Skeletal muscle satellite cell (primary cell): ENCODE data around the gene ZFP92.
A peak's percentile ranks its signal among the peaks of the same experiment; 100 is the strongest.
"Not testable (repeated sequence)": the region's sequence is repeated elsewhere in the genome, so short reads cannot be mapped to it uniquely, and the experiment has no call there.

Experiments
- H3K27me3 ChIP-seq: 2 replicates; pipeline ENCODE4 v1.7.0; 2013; ENCODE audit warnings: low read length; ENCODE audit not compliant: control insufficient read depth, insufficient read depth
- H3K36me3 ChIP-seq: 2 replicates; pipeline ENCODE4 v1.7.0; 2013; ENCODE audit warnings: mild to moderate bottlenecking, control low read depth, low read length; ENCODE audit not compliant: insufficient read depth
- H3K4me1 ChIP-seq: 2 replicates; pipeline ENCODE4 v1.7.0; 2013; ENCODE audit warnings: low read length; ENCODE audit not compliant: control insufficient read depth, insufficient read depth
- H3K4me2 ChIP-seq: 2 replicates; pipeline ENCODE4 v1.7.0; 2013; ENCODE audit warnings: mild to moderate bottlenecking, low read length
- H3K4me3 ChIP-seq: 2 replicates; pipeline ENCODE4 v1.7.0; 2013; ENCODE audit warnings: low read length
- H3K9ac ChIP-seq: 2 replicates; pipeline ENCODE4 v1.7.0; 2013; ENCODE audit warnings: mild to moderate bottlenecking, low read depth, low read length, moderate library complexity
- H3K9me3 ChIP-seq: replicated peaks from 2 replicates; pipeline ENCODE4 v1.7.0; 2013; ENCODE audit warnings: mild to moderate bottlenecking, control low read depth, low read length

The ZFP92 gene

DNA sequence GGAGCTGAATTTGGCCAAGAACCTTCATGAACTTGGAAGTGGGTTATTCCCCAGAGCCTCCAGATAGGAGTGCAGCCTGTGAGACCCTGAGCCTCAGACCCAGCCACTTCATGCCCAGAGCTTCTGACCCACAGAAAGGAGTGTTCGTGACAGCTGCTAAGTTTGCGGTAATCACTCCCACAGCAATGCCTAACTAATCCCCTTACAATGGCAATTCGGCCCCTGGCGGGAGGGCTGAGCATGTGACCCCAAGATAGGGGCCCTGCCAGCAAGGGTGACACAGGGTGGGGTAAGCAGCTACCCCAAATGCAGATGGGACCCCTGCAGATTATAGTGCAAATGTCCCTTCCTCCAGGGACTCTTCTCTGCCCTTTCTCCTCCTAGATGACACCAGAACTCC is 32.7 kb upstream of the ZFP92 start:
- peaks cover 3% of the 10 kb centered on the region for H3K27me3 ChIP-seq
- no peaks in the 10 kb centered on the region for H3K9me3 ChIP-seq

GRCh38 chrX:153379508-153379907 is 31.8 kb upstream of the ZFP92 start:
- no peak overlapping the region for H3K4me3 ChIP-seq
- H3K9me3 ChIP-seq, result no peaks in the 10 kb centered on the region
- no peaks in the 10 kb centered on the region for H3K36me3 ChIP-seq
- H3K9ac ChIP-seq, result no peak overlapping the region
- no peak overlapping the region for H3K4me2 ChIP-seq
- H3K4me1 ChIP-seq, result peaks cover 3% of the 10 kb centered on the region
- H3K27me3 ChIP-seq, result no peaks in the 10 kb centered on the region

More for the DNA sequence above, 32.7 kb upstream of the ZFP92 start:
- H3K4me1 ChIP-seq, result peaks cover 3% of the 10 kb centered on the region
- no peak overlapping the region for H3K4me2 ChIP-seq
- H3K4me3 ChIP-seq, result no peak overlapping the region
- H3K9ac ChIP-seq, result no peak overlapping the region
- no peaks in the 10 kb centered on the region for H3K36me3 ChIP-seq

GRCh38 chrX:153379971-153380581 is 31.2 kb upstream of the ZFP92 start:
- no peak overlapping the region for H3K9ac ChIP-seq
- no peak overlapping the region for H3K4me3 ChIP-seq
- no peaks in the 10 kb centered on the region for H3K9me3 ChIP-seq
- H3K36me3 ChIP-seq, result no peaks in the 10 kb centered on the region
- H3K27me3 ChIP-seq, result no peaks in the 10 kb centered on the region
- peaks cover 3% of the 10 kb centered on the region for H3K4me1 ChIP-seq
- no peak overlapping the region for H3K4me2 ChIP-seq

DNA sequence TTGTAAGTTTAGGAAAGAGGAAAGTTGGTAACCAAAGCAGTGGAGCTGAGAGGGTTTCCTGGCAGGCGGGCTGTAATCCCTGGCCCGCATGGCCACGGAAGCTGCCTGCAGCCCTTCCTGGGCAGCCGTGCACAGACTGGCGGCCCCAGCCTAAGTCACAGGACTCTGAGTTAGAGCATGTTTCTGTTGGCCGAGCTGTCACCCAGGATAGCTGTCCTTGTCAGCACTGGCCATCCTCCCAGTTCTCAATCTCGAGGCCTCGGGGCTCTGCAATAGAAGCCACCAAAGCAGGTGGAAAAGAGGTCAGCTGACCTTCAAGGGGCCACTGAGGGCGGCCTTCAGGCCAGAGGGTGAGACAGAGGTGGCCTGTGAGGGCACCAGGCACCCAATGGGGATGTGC is 30.6 kb upstream of the ZFP92 start:
- Histone ChIP-seq H3K36me3 (no peaks in the 10 kb centered on the region), H3K9ac (no peak overlapping the region), H3K27me3 (no peaks in the 10 kb centered on the region), H3K4me2 (no peak overlapping the region), H3K9me3 (no peaks in the 10 kb centered on the region), H3K4me3 (no peak overlapping the region), H3K4me1 (peaks cover 3% of the 10 kb centered on the region)

GRCh38 chrX:153381684-153382532 is 29.4 kb upstream of the ZFP92 start:
- Histone ChIP-seq H3K4me1 (peaks cover 3% of the 10 kb centered on the region), H3K9me3 (no peaks in the 10 kb centered on the region), H3K4me2 (peak overlapping the region; percentile 69), H3K4me3 (no peak overlapping the region), H3K27me3 (no peaks in the 10 kb centered on the region), H3K36me3 (no peaks in the 10 kb centered on the region), H3K9ac (peak overlapping the region; percentile 20)

GRCh38 chrX:153382563-153383482 is 28.4 kb upstream of the ZFP92 start:
- Histone ChIP-seq H3K9me3 (no peaks in the 10 kb centered on the region), H3K9ac (no peak overlapping the region), H3K36me3 (no peaks in the 10 kb centered on the region), H3K4me1 (peaks cover 3% of the 10 kb centered on the region), H3K4me2 (no peak overlapping the region), H3K27me3 (no peaks in the 10 kb centered on the region), H3K4me3 (no peak overlapping the region)

GRCh38 chrX:153384390-153384789 is 26.9 kb upstream of the ZFP92 start:
- Histone ChIP-seq H3K4me1 (peaks cover 3% of the 10 kb centered on the region), H3K4me2 (no peak overlapping the region), H3K4me3 (no peak overlapping the region)

GRCh38 chrX:153384973-153385372 is 26.3 kb upstream of the ZFP92 start:
- not testable (repeated sequence) for H3K4me2 ChIP-seq, H3K4me1 ChIP-seq, H3K4me3 ChIP-seq, H3K27me3 ChIP-seq, H3K9me3 ChIP-seq, H3K9ac ChIP-seq, H3K36me3 ChIP-seq

More at GRCh38 chrX:153384390-153384789, 26.9 kb upstream of the ZFP92 start:
- H3K36me3 ChIP-seq, result no peaks in the 10 kb centered on the region
- no peaks in the 10 kb centered on the region for H3K27me3 ChIP-seq
- H3K9me3 ChIP-seq, result no peaks in the 10 kb centered on the region
- H3K9ac ChIP-seq, result no peak overlapping the region

DNA sequence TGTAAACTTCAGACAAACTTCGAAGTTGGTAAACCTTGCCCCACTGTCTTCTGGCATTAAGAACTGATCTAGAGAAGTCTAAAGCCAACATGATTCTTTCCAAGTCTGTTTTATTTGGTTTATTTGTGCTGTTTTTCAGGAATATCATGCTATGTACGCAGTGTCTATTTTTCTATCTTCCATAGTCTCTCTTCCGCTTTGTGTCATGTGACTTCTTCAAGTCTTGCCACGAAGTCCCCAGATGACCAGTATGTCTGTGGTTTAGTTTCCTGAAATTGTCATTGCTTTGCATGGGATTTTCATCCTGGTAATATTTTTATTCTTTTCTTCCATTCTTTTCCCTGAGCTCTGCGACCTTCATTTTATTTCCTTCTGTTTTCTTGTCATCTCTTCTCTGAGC is 25.2 kb upstream of the ZFP92 start:
- Histone ChIP-seq H3K4me3 (no peak overlapping the region), H3K4me1 (peaks cover 3% of the 10 kb centered on the region), H3K9ac (no peak overlapping the region)

GRCh38 chrX:153387345-153387744 is 23.9 kb upstream of the ZFP92 start:
- Histone ChIP-seq H3K4me3 (no peak overlapping the region), H3K4me1 (no peaks in the 10 kb centered on the region), H3K4me2 (no peak overlapping the region), H3K9me3 (no peaks in the 10 kb centered on the region), H3K36me3 (no peaks in the 10 kb centered on the region), H3K27me3 (no peaks in the 10 kb centered on the region), H3K9ac (no peak overlapping the region)

More for the DNA sequence above, 25.2 kb upstream of the ZFP92 start:
- no peaks in the 10 kb centered on the region for H3K36me3 ChIP-seq
- H3K4me2 ChIP-seq, result no peak overlapping the region
- no peaks in the 10 kb centered on the region for H3K27me3 ChIP-seq
- H3K9me3 ChIP-seq, result no peaks in the 10 kb centered on the region

- no peak overlapping the region for H3K9ac ChIP-seq
- H3K9me3 ChIP-seq, result no peaks in the 10 kb centered on the region
- no peaks in the 10 kb centered on the region for H3K4me1 ChIP-seq
- no peak overlapping the region for H3K4me3 ChIP-seq
- H3K27me3 ChIP-seq, result no peaks in the 10 kb centered on the region
- H3K36me3 ChIP-seq, result no peaks in the 10 kb centered on the region
- H3K4me2 ChIP-seq, result no peak overlapping the region
Measured at GRCh38 chrX:153387987-153388721, 23.1 kb upstream of the ZFP92 start.
